NCI-H2227 treated with DMSO at 0.1 percent for 48 hours (cell line): Measurements from ENCODE around the gene PLP1.
"Not testable (repeated sequence)": the region's sequence is repeated elsewhere in the genome, so short reads cannot be mapped to it uniquely, and the experiment has no call there.

Experiments
- DNase-seq: peaks from one replicate; lab custom pipeline; 2025; lab: John Stamatoyannopoulos, UW

Gene PLP1

GRCh38 chrX:103781062-103781402 lies 4.4 kb downstream of the PLP1 start:
- no peak for DNase-seq

GRCh38 chrX:103781706-103782105 lies 5.1 kb downstream of the PLP1 start:
- no peak for DNase-seq

GRCh38 chrX:103782640-103783039 lies 6.0 kb downstream of the PLP1 start:
- no peak for DNase-seq

- DNase-seq: no peak
These were observed 6.6 kb downstream of the PLP1 start for GRCh38 chrX:103783196-103783595.

- DNase-seq: no peak
These were observed 7.3 kb downstream of the PLP1 start for GRCh38 chrX:103783971-103784370.

- no peak for DNase-seq
These were observed 12.4 kb downstream of the PLP1 start for GRCh38 chrX:103789004-103789403.

GRCh38 chrX:103791228-103791627 lies 14.6 kb downstream of the PLP1 start:
- no peak for DNase-seq

- DNase-seq: no peak
These were observed 15.3 kb downstream of the PLP1 start for GRCh38 chrX:103791826-103792485.

- no peak for DNase-seq
These were observed 16.4 kb downstream of the PLP1 start for GRCh38 chrX:103792916-103793544.

- no peak for DNase-seq
These were observed 16.9 kb downstream of the PLP1 start for GRCh38 chrX:103793545-103793940.

GRCh38 chrX:103794119-103794518 lies 17.5 kb downstream of the PLP1 start:
- no peak for DNase-seq

- DNase-seq: no peak
These were observed 21.1 kb downstream of the PLP1 start for GRCh38 chrX:103797691-103798090.

- no peak for DNase-seq
These were observed 23.7 kb downstream of the PLP1 start for GRCh38 chrX:103800318-103800717.

- DNase-seq: no peak
These were observed 29.2 kb downstream of the PLP1 start for GRCh38 chrX:103805860-103806259.

GRCh38 chrX:103806862-103807474 lies 30.3 kb downstream of the PLP1 start:
- no peak for DNase-seq

- DNase-seq: no peak
These were observed 35.2 kb downstream of the PLP1 start for GRCh38 chrX:103811858-103812257.

- not testable (repeated sequence) for DNase-seq
These were observed 40.5 kb downstream of the PLP1 start for GRCh38 chrX:103817101-103817500.

GRCh38 chrX:103817502-103817901 lies 40.9 kb downstream of the PLP1 start:
- DNase-seq: peak; percentile 78

- no peak for DNase-seq
These were observed 42.4 kb downstream of the PLP1 start for GRCh38 chrX:103818842-103819619.

GRCh38 chrX:103820802-103821201 lies 44.2 kb downstream of the PLP1 start:
- not testable (repeated sequence) for DNase-seq

GRCh38 chrX:103823591-103823990 lies 47.0 kb downstream of the PLP1 start:
- no peak for DNase-seq

- DNase-seq: no peak
These were observed 49.2 kb downstream of the PLP1 start for GRCh38 chrX:103825881-103826280.

- DNase-seq: no peak
These were observed 51.9 kb downstream of the PLP1 start for GRCh38 chrX:103828529-103828928.
